ENCODE data around the gene ISG15.

Gene ISG15

DNA sequence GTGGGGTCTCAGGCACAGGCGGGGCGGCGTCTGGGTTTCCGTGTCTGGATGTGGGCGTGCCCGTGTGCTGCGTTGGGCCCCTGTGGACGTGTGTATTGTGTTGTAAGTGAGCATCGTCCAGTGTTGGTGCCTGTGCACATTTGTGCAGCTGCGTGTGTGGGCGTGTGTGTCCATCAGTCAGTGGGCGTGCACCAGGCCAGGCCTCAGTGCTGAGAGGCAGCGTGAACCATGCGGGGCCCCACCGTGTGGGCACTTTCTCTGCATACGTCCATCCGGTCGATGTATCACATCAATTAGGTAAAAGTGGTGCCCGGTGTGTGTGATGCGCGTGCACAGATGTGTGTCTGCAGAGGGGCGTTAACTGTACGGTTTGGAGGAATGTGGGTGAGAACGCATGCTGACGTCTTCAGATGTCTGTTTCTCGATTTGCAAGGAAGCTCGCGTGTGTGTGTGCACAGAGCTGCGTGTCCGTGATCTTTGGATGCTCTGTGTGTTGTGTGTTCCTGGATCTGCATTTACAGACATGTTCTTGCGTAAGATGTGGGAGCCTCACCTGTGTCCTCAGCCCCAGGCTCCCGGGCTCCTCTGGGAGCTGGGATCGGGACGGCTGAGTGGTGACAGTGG lies 31.3 kb downstream of the ISG15 start:
- DNase-seq: no peak
- H3K4me1 Mint-ChIP-seq: peaks cover 6% of the 10 kb centered on the region
- peaks cover 3% of the 10 kb centered on the region for H3K27me3 Mint-ChIP-seq
- no peak overlapping the region for H3K27ac Mint-ChIP-seq
- no peak overlapping the region for H3K4me3 Mint-ChIP-seq
- no peak for ATAC-seq
- H3K36me3 Mint-ChIP-seq (ENCODE audit: low read depth): peaks cover 4% of the 10 kb centered on the region
- H3K9me3 Mint-ChIP-seq: no peaks in the 10 kb centered on the region

DNA sequence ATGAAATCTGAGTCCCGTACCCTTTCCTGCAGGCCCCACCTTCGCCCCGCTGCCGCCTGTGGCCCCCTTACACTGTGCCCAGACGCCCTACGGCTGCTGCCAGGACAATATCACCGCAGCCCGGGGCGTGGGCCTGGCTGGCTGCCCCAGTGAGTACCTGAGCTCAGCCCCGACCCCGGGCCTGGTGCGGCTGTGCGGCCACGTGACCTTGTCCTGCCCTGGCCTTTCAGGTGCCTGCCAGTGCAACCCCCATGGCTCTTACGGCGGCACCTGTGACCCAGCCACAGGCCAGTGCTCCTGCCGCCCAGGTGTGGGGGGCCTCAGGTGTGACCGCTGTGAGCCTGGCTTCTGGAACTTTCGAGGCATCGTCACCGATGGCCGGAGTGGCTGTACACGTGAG lies 31.8 kb downstream of the ISG15 start:
- Mint-ChIP-seq H3K9me3 (no peaks in the 10 kb centered on the region), H3K36me3 (ENCODE audit: low read depth) (peaks cover 4% of the 10 kb centered on the region), H3K4me3 (no peak overlapping the region), H3K27ac (no peak overlapping the region), H3K4me1 (peaks cover under 1% of the 10 kb centered on the region), H3K27me3 (no peaks in the 10 kb centered on the region)
- ATAC-seq (no peak), DNase-seq (no peak)

DNA sequence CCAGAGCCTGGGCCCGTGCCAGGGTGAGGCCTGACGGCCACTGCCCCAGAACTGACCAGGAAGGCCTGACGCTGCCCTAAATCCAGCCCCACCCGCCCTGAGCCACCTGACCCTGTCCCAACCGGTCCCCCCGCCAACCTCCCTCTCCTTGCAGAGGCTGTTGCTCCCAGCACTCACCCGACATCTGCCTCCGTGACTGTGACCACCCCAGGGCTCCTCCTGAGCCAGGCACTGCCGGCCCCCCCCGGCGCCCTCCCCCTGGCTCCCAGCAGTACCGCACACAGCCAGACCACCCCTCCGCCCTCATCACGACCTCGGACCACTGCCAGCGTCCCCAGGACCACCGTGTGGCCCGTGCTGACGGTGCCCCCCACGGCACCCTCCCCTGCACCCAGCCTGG lies 32.9 kb downstream of the ISG15 start:
- no peaks in the 10 kb centered on the region for H3K27me3 Mint-ChIP-seq
- H3K4me1 Mint-ChIP-seq: no peaks in the 10 kb centered on the region
- no peak overlapping the region for H3K27ac Mint-ChIP-seq
- H3K4me3 Mint-ChIP-seq: no peak overlapping the region
- H3K36me3 Mint-ChIP-seq (ENCODE audit: low read depth): peaks cover 4% of the 10 kb centered on the region
- ATAC-seq (no peak), DNase-seq (no peak)
- H3K9me3 Mint-ChIP-seq: no peaks in the 10 kb centered on the region

DNA sequence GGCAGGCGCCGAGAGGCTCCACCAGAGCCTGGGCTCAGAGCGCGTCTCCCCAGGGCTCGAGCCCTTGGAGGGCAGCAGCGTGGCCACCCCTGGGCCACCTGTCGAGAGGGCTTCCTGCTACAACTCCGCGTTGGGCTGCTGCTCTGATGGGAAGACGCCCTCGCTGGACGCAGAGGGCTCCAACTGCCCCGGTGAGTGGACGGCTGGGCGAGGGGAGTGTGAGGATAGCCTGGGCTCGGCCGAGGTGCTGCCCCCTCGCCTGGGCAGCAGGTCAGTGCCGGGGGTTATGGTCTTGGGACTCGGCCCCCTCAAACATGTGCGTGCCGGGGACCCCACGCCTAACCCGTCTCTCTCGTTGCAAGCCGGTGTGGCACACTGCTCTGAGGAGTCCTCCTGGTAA lies 33.5 kb downstream of the ISG15 start:
- ATAC-seq (no peak), DNase-seq (no peak)
- Mint-ChIP-seq H3K27ac (no peak overlapping the region), H3K4me1 (no peaks in the 10 kb centered on the region), H3K36me3 (ENCODE audit: low read depth) (peaks cover 4% of the 10 kb centered on the region), H3K4me3 (no peak overlapping the region), H3K9me3 (no peaks in the 10 kb centered on the region), H3K27me3 (no peaks in the 10 kb centered on the region)

DNA sequence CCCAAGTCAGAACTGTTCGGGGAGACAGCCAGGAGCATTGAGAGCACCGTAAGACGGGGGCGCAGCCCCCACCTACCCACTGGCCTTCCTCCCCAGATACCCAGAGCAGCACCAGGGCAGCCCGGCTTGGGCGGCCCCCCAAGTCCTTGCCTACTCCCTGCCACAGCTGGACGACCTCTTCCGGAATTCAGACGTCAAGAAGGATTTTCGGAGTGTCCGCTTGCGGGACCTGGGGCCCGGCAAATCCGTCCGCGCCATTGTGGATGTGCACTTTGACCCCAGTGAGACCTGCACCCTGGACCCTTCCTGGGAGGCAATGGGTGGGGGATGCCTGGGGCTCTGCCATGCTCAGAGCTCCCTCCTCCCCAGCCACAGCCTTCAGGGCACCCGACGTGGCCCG lies 34.1 kb downstream of the ISG15 start:
- H3K9me3 Mint-ChIP-seq: no peaks in the 10 kb centered on the region
- H3K4me3 Mint-ChIP-seq: no peak overlapping the region
- ATAC-seq (no peak), DNase-seq (no peak)
- no peak overlapping the region for H3K27ac Mint-ChIP-seq
- H3K4me1 Mint-ChIP-seq: no peaks in the 10 kb centered on the region
- no peaks in the 10 kb centered on the region for H3K27me3 Mint-ChIP-seq
- peaks cover 4% of the 10 kb centered on the region for H3K36me3 Mint-ChIP-seq (ENCODE audit: low read depth)

DNA sequence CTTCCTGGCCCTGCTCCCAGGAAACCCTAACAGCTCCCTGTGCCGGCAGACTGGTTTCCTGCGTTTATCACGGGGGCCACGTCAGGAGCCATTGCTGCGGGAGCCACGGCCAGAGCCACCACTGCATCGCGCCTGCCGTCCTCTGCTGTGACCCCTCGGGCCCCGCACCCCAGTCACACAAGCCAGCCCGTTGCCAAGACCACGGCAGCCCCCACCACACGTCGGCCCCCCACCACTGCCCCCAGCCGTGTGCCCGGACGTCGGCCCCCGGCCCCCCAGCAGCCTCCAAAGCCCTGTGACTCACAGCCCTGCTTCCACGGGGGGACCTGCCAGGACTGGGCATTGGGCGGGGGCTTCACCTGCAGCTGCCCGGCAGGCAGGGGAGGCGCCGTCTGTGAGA lies 34.7 kb downstream of the ISG15 start:
- ATAC-seq (no peak), DNase-seq (no peak)
- no peaks in the 10 kb centered on the region for H3K27me3 Mint-ChIP-seq
- H3K27ac Mint-ChIP-seq: no peak overlapping the region
- H3K9me3 Mint-ChIP-seq: no peaks in the 10 kb centered on the region
- H3K4me1 Mint-ChIP-seq: no peaks in the 10 kb centered on the region
- peaks cover 8% of the 10 kb centered on the region for H3K36me3 Mint-ChIP-seq (ENCODE audit: low read depth)
- no peak overlapping the region for H3K4me3 Mint-ChIP-seq

DNA sequence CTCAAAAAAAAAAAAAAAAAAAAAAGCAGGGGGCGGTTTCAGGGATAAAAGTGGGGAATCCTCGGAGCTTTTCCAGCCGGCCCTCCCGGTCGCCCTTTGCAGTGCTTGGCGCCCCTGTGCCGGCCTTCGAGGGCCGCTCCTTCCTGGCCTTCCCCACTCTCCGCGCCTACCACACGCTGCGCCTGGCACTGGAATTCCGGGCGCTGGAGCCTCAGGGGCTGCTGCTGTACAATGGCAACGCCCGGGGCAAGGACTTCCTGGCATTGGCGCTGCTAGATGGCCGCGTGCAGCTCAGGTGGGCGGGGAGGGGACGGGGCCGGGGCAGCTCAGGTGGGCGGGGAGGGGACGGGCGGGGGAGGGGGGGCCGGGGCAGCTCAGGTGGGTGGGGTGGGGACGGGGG lies 35.5 kb downstream of the ISG15 start:
- ATAC-seq (no peak), DNase-seq (no peak)
- Mint-ChIP-seq H3K4me1 (no peaks in the 10 kb centered on the region), H3K27ac (no peak overlapping the region), H3K36me3 (ENCODE audit: low read depth) (peaks cover 8% of the 10 kb centered on the region), H3K27me3 (no peaks in the 10 kb centered on the region), H3K9me3 (no peaks in the 10 kb centered on the region), H3K4me3 (no peak overlapping the region)

DNA sequence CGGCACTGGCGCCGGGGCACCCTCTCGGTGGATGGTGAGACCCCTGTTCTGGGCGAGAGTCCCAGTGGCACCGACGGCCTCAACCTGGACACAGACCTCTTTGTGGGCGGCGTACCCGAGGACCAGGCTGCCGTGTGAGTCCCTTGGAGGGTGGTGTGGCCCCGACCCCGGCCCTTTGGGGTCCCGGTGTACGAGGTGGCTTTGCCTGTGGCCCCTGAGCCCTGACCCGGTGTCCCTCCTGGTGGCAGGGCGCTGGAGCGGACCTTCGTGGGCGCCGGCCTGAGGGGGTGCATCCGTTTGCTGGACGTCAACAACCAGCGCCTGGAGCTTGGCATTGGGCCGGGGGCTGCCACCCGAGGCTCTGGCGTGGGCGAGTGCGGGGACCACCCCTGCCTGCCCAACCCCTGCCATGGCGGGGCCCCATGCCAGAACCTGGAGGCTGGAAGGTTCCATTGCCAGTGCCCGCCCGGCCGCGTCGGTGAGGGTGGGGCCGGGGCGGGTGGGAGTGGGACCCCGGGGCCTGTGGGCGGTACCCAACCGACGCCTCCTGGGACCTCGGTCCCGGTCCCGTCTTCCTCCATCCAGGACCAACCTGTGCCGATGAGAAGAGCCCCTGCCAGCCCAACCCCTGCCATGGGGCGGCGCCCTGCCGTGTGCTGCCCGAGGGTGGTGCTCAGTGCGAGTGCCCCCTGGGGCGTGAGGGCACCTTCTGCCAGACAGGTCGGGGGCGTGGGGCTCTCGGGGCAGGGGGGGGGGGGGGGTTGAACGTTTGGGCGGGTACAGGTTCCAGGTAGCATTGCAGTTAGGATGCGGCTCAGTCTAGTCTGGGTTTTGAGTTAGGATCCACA lies 36.2 kb downstream of the ISG15 start:
- Mint-ChIP-seq H3K36me3 (ENCODE audit: low read depth) (peaks cover 8% of the 10 kb centered on the region), H3K9me3 (no peaks in the 10 kb centered on the region), H3K27ac (no peak overlapping the region), H3K4me1 (no peaks in the 10 kb centered on the region), H3K27me3 (no peaks in the 10 kb centered on the region), H3K4me3 (no peak overlapping the region)
- ATAC-seq (no peak), DNase-seq (no peak)

DNA sequence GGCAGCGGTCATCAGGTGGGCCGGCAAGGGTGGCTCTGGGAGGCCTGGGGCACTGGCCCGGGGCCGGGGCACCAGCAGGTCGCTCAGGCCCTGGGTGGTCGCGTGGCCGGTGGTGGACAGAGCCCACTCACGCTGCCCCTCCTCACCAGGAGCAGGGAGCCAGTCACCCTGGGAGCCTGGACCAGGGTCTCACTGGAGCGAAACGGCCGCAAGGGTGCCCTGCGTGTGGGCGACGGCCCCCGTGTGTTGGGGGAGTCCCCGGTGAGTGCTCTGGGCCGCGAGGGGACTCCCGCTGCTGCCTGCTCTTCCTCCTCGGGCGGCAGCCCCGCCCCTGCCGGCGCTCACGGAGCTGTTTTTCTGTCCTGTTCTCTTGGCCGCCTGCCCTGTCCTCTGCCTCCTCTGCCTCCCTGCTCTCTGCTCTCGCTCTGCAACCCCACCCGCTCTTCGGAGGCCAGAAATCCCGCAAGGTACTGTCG lies 37.3 kb downstream of the ISG15 start:
- DNase-seq (no peak), ATAC-seq (no peak)
- Mint-ChIP-seq H3K27me3 (no peaks in the 10 kb centered on the region), H3K27ac (no peak overlapping the region), H3K36me3 (ENCODE audit: low read depth) (peaks cover 5% of the 10 kb centered on the region), H3K4me3 (no peak overlapping the region), H3K4me1 (no peaks in the 10 kb centered on the region), H3K9me3 (no peaks in the 10 kb centered on the region)

DNA sequence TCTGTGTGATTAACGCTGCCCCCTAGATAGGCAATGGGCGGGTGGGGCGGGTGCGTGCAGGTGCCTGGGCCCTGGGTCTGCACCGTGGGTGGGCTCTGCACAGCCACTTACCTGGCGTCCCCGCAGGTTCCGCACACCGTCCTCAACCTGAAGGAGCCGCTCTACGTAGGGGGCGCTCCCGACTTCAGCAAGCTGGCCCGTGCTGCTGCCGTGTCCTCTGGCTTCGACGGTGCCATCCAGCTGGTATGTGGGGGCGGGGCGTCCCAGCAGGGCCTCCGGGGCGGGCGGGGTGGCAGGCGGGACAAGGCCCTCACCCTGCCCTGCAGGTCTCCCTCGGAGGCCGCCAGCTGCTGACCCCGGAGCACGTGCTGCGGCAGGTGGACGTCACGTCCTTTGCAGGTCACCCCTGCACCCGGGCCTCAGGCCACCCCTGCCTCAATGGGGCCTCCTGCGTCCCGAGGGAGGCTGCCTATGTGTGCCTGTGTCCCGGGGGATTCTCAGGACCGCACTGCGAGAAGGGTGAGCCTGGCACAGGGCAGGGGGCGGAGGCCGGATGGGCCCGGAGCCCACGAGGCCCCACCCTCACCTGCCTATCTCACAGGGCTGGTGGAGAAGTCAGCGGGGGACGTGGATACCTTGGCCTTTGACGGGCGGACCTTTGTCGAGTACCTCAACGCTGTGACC lies 38.0 kb downstream of the ISG15 start:
- Mint-ChIP-seq H3K27ac (no peak overlapping the region), H3K9me3 (no peaks in the 10 kb centered on the region), H3K36me3 (ENCODE audit: low read depth) (peaks cover 5% of the 10 kb centered on the region), H3K4me1 (no peaks in the 10 kb centered on the region), H3K27me3 (no peaks in the 10 kb centered on the region), H3K4me3 (no peak overlapping the region)
- ATAC-seq (no peak), DNase-seq (no peak)

DNA sequence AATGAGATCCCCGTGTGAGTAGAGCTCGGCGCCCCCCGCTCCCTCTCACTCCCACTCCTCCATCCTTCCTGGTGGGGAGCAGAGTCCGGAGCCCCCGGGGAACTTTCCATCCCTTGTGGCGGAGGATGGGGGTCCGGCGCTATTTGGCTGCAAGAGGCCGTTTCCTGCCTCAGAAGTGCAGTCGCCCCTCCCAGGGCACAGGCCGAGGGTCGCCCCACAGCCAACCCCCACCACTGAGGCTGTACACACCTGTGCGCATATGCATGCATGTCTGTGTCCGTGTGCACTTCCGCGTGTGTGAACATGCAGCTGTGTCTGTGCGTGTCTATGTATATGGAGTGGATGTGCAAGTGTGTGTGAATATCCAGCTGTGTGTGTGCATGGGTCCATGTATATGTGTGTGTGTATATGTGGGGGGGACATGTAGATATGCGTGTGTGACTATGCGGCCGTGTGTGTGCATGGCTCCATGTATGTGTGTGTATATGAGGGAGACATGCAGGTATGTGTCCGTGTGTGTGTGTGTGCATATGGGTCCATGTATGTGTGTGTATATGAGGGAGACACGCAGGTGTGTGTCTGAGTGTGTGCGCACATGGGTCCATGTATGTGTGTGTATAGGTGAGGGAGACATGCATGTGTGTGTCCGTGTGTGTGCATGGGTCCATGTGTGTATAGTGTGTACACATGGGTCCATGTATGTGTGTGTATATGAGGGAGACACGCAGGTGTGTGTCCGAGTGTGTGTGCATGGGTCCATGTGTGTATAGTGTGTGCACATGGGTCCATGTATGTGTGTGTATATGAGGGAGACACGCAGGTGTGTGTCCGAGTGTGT lies 38.9 kb downstream of the ISG15 start:
- Mint-ChIP-seq H3K27me3 (peaks cover 1% of the 10 kb centered on the region), H3K36me3 (ENCODE audit: low read depth) (peaks cover 3% of the 10 kb centered on the region), H3K9me3 (no peaks in the 10 kb centered on the region), H3K4me1 (no peaks in the 10 kb centered on the region), H3K4me3 (no peak overlapping the region), H3K27ac (no peak overlapping the region)
- no peak for ATAC-seq
- no peak for DNase-seq

DNA sequence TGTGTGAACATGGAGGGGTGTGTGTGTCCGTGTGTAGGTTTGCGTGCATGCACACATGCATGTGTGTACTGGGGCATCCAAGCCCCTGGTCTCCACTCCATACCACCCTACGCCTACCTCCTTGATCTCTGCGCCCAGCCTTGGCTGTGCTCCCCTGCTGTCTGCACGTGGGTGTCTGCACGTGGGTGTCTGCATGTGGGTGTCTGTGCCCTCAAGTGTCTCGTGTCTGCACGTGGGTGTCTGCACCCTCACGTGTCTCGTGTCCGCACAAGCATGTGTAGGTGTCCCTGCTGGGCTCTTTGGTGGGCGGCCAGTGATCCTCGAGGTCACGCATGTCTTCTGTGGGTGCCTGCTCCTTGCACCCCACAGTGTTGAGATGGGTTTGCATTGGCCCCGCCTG lies 39.7 kb downstream of the ISG15 start:
- Mint-ChIP-seq H3K36me3 (ENCODE audit: low read depth) (peaks cover 3% of the 10 kb centered on the region), H3K27me3 (peaks cover 8% of the 10 kb centered on the region), H3K27ac (no peak overlapping the region), H3K4me3 (no peak overlapping the region), H3K9me3 (no peaks in the 10 kb centered on the region), H3K4me1 (no peaks in the 10 kb centered on the region)
- no peak for DNase-seq
- ATAC-seq: no peak

DNA sequence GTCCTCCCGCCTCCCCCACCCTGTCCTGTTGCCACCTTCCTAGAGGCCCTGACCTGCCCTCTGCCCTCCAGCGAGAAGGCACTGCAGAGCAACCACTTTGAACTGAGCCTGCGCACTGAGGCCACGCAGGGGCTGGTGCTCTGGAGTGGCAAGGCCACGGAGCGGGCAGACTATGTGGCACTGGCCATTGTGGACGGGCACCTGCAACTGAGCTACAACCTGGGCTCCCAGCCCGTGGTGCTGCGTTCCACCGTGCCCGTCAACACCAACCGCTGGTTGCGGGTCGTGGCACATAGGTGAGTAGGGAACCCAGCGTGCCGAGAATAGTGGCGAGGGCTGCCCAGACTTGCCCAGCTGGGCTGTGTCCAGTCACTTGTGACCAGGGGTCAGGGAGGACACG lies 40.4 kb downstream of the ISG15 start:
- DNase-seq (no peak), ATAC-seq (no peak)
- H3K27me3 Mint-ChIP-seq: peaks cover 15% of the 10 kb centered on the region
- no peaks in the 10 kb centered on the region for H3K9me3 Mint-ChIP-seq
- peaks cover 4% of the 10 kb centered on the region for H3K4me1 Mint-ChIP-seq
- no peak overlapping the region for H3K4me3 Mint-ChIP-seq
- no peak overlapping the region for H3K27ac Mint-ChIP-seq
- peaks cover 3% of the 10 kb centered on the region for H3K36me3 Mint-ChIP-seq (ENCODE audit: low read depth)

DNA sequence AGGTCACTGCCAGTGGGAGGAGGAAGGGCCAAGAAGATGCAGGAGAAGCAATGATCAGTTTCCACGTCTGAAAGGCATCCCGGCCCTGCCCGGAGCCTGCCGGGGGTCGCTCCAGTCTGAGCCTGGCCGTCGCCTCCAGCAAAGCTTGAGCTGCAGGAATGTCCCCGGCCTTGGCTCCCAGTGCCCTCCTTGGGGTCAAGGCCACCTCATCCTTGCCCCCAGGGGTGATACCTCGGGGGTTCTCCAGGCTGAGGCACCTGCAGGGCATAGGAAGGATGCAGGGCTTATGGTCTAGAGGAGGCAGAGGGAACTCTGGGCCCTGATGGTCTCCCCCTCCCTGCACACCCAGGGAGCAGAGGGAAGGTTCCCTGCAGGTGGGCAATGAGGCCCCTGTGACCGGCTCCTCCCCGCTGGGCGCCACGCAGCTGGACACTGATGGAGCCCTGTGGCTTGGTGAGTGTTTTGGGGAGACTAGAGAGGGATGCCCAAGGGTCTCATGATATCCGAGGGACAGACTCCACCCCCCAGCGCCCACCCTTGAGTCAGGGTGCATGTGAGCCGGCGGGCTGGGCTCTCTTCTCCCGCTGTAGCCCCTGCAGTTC lies 40.9 kb downstream of the ISG15 start:
- Mint-ChIP-seq H3K4me1 (peaks cover 7% of the 10 kb centered on the region), H3K9me3 (no peaks in the 10 kb centered on the region), H3K4me3 (no peak overlapping the region), H3K27ac (no peak overlapping the region), H3K36me3 (ENCODE audit: low read depth) (peaks cover 3% of the 10 kb centered on the region), H3K27me3 (peaks cover 18% of the 10 kb centered on the region)
- DNase-seq: no peak
- no peak for ATAC-seq
